HepG2 (cell line): Measurements from ENCODE around the gene SOX12. TPM values are rescaled to one million over a fixed set of nuclear protein-coding genes. Genes with fewer than 3 reads are reported as not detected.

ENCODE experiments used
- BORCS8-MEF2B ChIP-seq: sonication (generic); formaldehyde crosslinking; IDR thresholded peaks from 2 replicates; pipeline ENCODE4 v1.8.0; 2022; ENCODE audit warnings: mild to moderate bottlenecking, missing genetic modification reagents
- CENPT ChIP-seq: sonication (generic); formaldehyde crosslinking; IDR thresholded peaks from 2 replicates; pipeline ENCODE4 v1.8.0; 2022; ENCODE audit warnings: low read depth, mild to moderate bottlenecking, moderate library complexity, missing genetic modification reagents
- CHD4 ChIP-seq: fragments of 200-600 bp; sonication (generic); IDR thresholded peaks from 2 replicates; pipeline ENCODE4 v1.7.0; 2017; ENCODE audit warnings: mild to moderate bottlenecking, low read length, borderline replicate concordance
- EEA1 ChIP-seq: sonication (generic); formaldehyde crosslinking; IDR thresholded peaks from 2 replicates; pipeline ENCODE4 v1.5.1; 2020; ENCODE audit warnings: mild to moderate bottlenecking, missing genetic modification reagents, borderline replicate concordance
- HNRNPH1 ChIP-seq: fragments of 200-400 bp; formaldehyde crosslinking; optimal IDR thresholded peaks from 2 replicates; pipeline ENCODE3; 2017; ENCODE audit warnings: mild to moderate bottlenecking, low read depth, low read length
- KDM6A ChIP-seq: IDR thresholded peaks from 2 replicates; pipeline ENCODE4 v1.6.1; 2016; ENCODE audit warnings: low read depth
- MIER3 ChIP-seq: IDR thresholded peaks from 2 replicates; pipeline ENCODE4 v1.6.1; 2016; ENCODE audit warnings: missing compliant biosample characterization, borderline replicate concordance
- NFYC ChIP-seq: IDR thresholded peaks from 2 replicates; pipeline ENCODE4 v1.6.1; 2016; ENCODE audit warnings: missing genetic modification reagents, missing compliant biosample characterization
- NR2F6 ChIP-seq, 2 experiments: IDR thresholded peaks; 2 replicates each; pipeline ENCODE4 v1.6.1; 2016; ENCODE audit warnings: antibody characterized with exemption in 1 of 2, mild to moderate bottlenecking in 1 of 2
- RBM22 ChIP-seq: fragments of 200-400 bp; formaldehyde crosslinking; optimal IDR thresholded peaks from 2 replicates; pipeline ENCODE3; 2017; ENCODE audit warnings: mild to moderate bottlenecking, low read length, moderate library complexity
- SIN3A ChIP-seq: IDR thresholded peaks from 2 replicates; pipeline ENCODE4 v1.6.1; 2011; ENCODE audit warnings: low read depth, mild to moderate bottlenecking, control low read depth, low read length, borderline replicate concordance
- SP5 ChIP-seq: IDR thresholded peaks from 2 replicates; pipeline ENCODE4 v1.6.1; 2016; ENCODE audit warnings: low read depth, borderline replicate concordance
- ZFP1 ChIP-seq: IDR thresholded peaks from 2 replicates; pipeline ENCODE4 v1.6.1; 2016
- ZNF24 ChIP-seq: fragments of 450-650 bp; IDR thresholded peaks from 2 replicates; pipeline ENCODE4 v1.6.1; 2017; ENCODE audit warnings: antibody characterized with exemption, mild to moderate bottlenecking
- ZNF550 ChIP-seq: sonication (generic); formaldehyde crosslinking; IDR thresholded peaks from 2 replicates; pipeline ENCODE4 v1.4.0; 2020; ENCODE audit warnings: mild to moderate bottlenecking, missing genetic modification reagents, borderline replicate concordance
- ZNF720 ChIP-seq: sonication (generic); formaldehyde crosslinking; IDR thresholded peaks from 2 replicates; pipeline ENCODE4 v1.4.0; 2020; ENCODE audit warnings: missing genetic modification reagents
- ZNF780A ChIP-seq: sonication (generic); formaldehyde crosslinking; IDR thresholded peaks from 2 replicates; pipeline ENCODE4 v1.8.0; 2022; ENCODE audit warnings: mild to moderate bottlenecking, missing genetic modification reagents, moderate library complexity
- ZNF788 ChIP-seq: sonication (generic); formaldehyde crosslinking; IDR thresholded peaks from 2 replicates; pipeline ENCODE4 v1.5.0; 2020; ENCODE audit warnings: mild to moderate bottlenecking, missing genetic modification reagents, borderline replicate concordance
- ZNF850 ChIP-seq: sonication (generic); formaldehyde crosslinking; conservative IDR thresholded peaks from 2 replicates; pipeline ENCODE4 v1.9.0; 2021; ENCODE audit warnings: mild to moderate bottlenecking, missing genetic modification reagents
- polyA plus RNA-seq, 8 experiments: library from polyadenylated mRNA; depleted of rRNA in 3 of 8; stranded (reverse) in 7 of 8; unstranded in 1 of 8; fragments of >200 nt; fragmentation: Illumina TruSeq in 4 of 8; extraction: Trizol in 4 of 8; gene quantifications; 2 replicates each; pipeline versions ENCODE4 v1.2.1 to v1.2.3, GENCODE V29; 2011 to 2016; ENCODE audit warnings: low read depth in 4 of 8, missing spikeins in 1 of 8, mixed read lengths in 1 of 8; ENCODE audit not compliant: insufficient read depth in 1 of 8
- total RNA-seq, 5 experiments: library from RNA; depleted of rRNA; stranded (reverse); fragments of >200 nt; fragmentation: Illumina TruSeq; extraction: Trizol; gene quantifications; 2 replicates each; pipeline ENCODE4 v1.2.3, GENCODE V29; 2016; ENCODE audit warnings: low read depth in 1 of 5
- TF ChIP-seq, protein P1 (sequence below): sonication (generic); formaldehyde crosslinking; IDR thresholded peaks from 2 replicates; pipeline ENCODE4 v1.4.0; 2020; ENCODE audit warnings: mild to moderate bottlenecking, low read depth, missing genetic modification reagents
- TF ChIP-seq, protein P2 (sequence below): sonication (generic); formaldehyde crosslinking; IDR thresholded peaks from 2 replicates; pipeline ENCODE4 v1.4.0; 2020; ENCODE audit warnings: mild to moderate bottlenecking, missing genetic modification reagents

SOX12 gene
- total and polyA plus RNA-seq, 2 of the 13 experiments (the other 11 are each of a cell fraction or from before 2014, with no cell fraction given): 10.0 to 18.7 TPM

DNA sequence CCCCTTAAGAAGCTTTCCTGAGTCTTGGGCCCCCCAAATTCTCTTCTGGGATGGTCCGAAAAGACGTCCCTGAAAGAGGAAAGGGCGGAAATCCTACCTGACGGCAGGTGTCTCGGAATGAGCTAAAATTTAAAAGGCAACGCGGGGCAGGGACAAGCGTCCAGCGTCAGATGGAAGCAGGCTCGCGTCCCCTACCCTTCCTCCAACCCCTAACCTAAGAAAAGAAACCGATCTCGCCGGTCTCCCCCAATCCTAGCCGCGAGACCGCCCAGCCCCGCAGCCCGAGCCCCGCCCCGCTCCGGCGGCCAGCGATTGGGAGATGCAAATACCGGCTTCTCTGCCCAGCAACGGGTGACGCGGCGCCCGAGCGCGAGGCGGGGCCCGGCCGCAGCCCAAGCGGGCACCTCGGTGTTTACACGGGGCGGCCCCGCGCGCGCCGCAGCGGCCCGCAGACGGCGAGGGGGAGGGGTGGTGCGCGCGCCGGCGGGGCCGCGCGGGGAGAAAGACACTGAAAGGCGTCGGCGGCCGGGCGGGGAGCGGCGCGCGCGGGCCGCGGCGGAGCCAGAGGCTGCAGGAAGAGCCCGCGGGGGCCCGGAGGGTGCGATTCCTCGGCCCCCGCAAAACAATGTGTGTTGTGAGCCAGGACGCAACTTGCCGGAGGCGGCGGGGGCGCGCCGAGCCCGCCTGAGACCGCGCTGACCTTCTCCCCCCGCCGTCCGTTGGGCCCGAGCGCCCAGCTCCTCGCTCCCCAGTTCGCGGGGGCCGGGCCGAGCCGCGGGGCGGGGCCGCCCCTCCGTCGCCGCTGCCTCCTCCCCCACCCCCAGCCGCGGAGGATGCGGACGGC is at the start of gene SOX12 (continued):
- TF ChIP-seq SP5 (peak; percentile 81), ZNF780A (CRISPR knock-in tag) (no peak), RBM22 (no peak), KDM6A (no peak), EEA1 (CRISPR knock-in tag) (no peak), SIN3A (peak; percentile 90), NR2F6 (IDR thresholded peaks at IDR 0.05) (no peak), NR2F6 (CRISPR knock-in tag; IDR thresholded peaks at IDR 0.05) (peak; percentile 39; the same call in 1 of the 2 replicates), CENPT (CRISPR knock-in tag) (no peak), ZFP1 (no peak), MIER3 (CRISPR knock-in tag) (no peak), ZNF720 (no peak), NFYC (peak; percentile 79), HNRNPH1 (peak; percentile 64), ZNF788 (CRISPR knock-in tag) (peak; percentile 64), BORCS8-MEF2B (peak; percentile 79; the same call in 1 of the 2 replicates), ZNF550 (CRISPR knock-in tag) (0 out of 2 replicates have a peak, but pooled peaks have one; percentile 21), CHD4 (0 out of 2 replicates have a peak, but pooled peaks have one; percentile 17), ZNF24 (no peak), ZNF850 (CRISPR knock-in tag) (no peak; the same call in 1 of the 2 replicates)
- TF ChIP-seq, protein P1, sequence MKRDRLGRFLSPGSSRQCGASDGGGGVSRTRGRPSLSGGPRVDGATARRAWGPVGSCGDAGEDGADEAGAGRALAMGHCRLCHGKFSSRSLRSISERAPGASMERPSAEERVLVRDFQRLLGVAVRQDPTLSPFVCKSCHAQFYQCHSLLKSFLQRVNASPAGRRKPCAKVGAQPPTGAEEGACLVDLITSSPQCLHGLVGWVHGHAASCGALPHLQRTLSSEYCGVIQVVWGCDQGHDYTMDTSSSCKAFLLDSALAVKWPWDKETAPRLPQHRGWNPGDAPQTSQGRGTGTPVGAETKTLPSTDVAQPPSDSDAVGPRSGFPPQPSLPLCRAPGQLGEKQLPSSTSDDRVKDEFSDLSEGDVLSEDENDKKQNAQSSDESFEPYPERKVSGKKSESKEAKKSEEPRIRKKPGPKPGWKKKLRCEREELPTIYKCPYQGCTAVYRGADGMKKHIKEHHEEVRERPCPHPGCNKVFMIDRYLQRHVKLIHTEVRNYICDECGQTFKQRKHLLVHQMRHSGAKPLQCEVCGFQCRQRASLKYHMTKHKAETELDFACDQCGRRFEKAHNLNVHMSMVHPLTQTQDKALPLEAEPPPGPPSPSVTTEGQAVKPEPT (CRISPR knock-in tag): no peak
- TF ChIP-seq, protein P2, sequence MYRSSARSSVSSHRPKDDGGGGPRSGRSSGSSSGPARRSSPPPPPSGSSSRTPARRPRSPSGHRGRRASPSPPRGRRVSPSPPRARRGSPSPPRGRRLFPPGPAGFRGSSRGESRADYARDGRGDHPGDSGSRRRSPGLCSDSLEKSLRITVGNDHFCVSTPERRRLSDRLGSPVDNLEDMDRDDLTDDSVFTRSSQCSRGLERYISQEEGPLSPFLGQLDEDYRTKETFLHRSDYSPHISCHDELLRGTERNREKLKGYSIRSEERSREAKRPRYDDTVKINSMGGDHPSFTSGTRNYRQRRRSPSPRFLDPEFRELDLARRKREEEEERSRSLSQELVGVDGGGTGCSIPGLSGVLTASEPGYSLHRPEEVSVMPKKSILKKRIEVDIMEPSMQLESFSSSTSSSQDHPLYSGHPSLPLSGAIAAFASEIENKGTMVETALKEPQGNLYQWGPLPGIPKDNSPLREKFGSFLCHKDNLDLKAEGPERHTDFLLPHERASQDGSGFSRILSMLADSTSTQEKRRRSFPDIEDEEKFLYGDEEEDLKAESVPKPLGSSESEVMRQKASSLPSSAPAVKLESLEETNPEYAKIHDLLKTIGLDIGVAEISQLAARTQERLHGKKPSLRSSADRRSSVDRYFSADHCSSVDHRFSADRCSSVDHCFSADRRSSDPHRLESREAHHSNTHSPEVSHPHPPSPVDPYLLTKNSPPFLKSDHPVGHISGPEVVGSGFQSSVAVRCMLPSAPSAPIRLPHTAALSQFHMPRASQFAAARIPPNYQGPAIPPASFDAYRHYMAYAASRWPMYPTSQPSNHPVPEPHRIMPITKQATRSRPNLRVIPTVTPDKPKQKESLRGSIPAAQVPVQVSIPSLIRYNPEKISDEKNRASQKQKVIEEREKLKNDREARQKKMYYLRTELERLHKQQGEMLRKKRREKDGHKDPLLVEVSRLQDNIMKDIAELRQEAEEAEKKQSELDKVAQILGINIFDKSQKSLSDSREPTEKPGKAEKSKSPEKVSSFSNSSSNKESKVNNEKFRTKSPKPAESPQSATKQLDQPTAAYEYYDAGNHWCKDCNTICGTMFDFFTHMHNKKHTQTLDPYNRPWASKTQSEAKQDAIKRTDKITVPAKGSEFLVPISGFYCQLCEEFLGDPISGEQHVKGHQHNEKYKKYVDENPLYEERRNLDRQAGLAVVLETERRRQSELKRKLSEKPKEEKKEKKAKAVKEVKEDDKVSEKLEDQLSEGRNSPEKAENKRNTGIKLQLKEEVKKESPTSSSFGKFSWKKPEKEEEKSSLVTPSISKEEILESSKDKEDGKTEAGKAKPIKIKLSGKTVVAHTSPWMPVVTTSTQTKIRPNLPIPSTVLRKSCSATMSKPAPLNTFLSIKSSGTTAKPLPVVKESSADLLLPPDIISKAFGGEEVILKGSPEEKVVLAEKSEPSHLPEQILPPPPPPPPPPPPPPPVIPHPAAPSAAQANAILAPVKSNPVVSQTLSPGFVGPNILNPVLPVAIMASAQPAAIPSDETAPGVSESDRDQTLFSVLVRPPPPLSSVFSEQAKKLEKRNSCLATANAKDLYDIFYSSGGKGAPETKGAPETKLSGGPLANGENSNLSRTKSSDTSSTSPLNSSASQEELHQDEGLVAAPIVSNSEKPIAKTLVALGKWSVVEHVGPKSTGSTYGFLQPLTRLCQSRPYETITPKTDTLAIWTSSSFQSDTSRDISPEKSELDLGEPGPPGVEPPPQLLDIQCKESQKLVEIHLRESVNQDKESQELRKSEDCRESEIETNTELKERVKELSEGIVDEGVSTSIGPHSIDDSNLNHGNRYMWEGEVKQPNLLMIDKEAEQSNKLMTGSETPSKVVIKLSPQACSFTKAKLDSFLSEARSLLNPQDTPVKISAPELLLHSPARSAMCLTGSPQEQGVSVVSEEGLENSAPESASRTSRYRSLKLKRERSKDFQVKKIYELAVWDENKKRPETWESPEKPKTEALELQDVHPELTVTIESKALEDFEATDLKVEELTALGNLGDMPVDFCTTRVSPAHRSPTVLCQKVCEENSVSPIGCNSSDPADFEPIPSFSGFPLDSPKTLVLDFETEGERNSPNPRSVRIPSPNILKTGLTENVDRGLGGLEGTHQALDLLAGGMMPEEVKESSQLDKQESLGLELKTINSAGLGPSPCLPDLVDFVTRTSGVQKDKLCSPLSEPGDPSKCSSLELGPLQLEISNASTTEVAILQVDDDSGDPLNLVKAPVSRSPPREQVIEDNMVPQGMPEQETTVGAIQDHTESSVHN (CRISPR knock-in tag): no peak
